Osteoblast (primary cell): ENCODE data around the gene C21orf58. TPM values are rescaled to one million over a fixed set of nuclear protein-coding genes. Genes with fewer than 3 reads are reported as not detected.

Experiments used
- DNase-seq: peaks from one replicate; pipeline ENCODE4 v3.0.0; 2011; ENCODE audit warnings: low spot score, mixed read lengths; ENCODE audit not compliant: insufficient read length; ENCODE audit errors: missing footprints
- H2AFZ ChIP-seq: 2 replicates; pipeline ENCODE4 v1.6.0; 2011; ENCODE audit warnings: mild to moderate bottlenecking, low read length
- H3K27ac ChIP-seq: 2 replicates; pipeline ENCODE4 v1.5.1; 2011; ENCODE audit warnings: mild to moderate bottlenecking, low read depth, low read length, moderate library complexity
- H3K27me3 ChIP-seq: 2 replicates; pipeline ENCODE4 v1.6.0; 2012; ENCODE audit warnings: mild to moderate bottlenecking, control low read depth, inconsistent platforms, low read length, moderate library complexity; ENCODE audit not compliant: insufficient read depth
- H3K36me3 ChIP-seq: 2 replicates; pipeline ENCODE4 v1.5.1; 2011; ENCODE audit warnings: mild to moderate bottlenecking, low read length, control low read depth, moderate library complexity; ENCODE audit not compliant: insufficient read depth
- H3K4me1 ChIP-seq: 2 replicates; pipeline ENCODE4 v1.5.1; 2011; ENCODE audit warnings: mild to moderate bottlenecking, low read length, control low read depth, moderate library complexity; ENCODE audit not compliant: insufficient read depth
- H3K4me2 ChIP-seq: 2 replicates; pipeline ENCODE4 v1.6.0; 2011; ENCODE audit warnings: mild to moderate bottlenecking, low read length; ENCODE audit not compliant: insufficient read depth
- H3K4me3 ChIP-seq: fragments of 200-600 bp; sonication (generic); 3 replicates; pipeline ENCODE4 v1.5.1; 2012; ENCODE audit warnings: mild to moderate bottlenecking, low read length, inconsistent platforms; ENCODE audit not compliant: insufficient read depth
- H3K79me2 ChIP-seq: 2 replicates; pipeline ENCODE4 v1.6.0; 2012; ENCODE audit warnings: mild to moderate bottlenecking, low read length, control low read depth, inconsistent platforms; ENCODE audit not compliant: insufficient read depth
- H3K9me3 ChIP-seq: 2 replicates; pipeline ENCODE4 v1.5.1; 2011; ENCODE audit warnings: low read depth, low read length, control low read depth
- H4K20me1 ChIP-seq: 2 replicates; pipeline ENCODE4 v1.6.0; 2012; ENCODE audit warnings: mild to moderate bottlenecking, low read length, control low read depth; ENCODE audit not compliant: insufficient read depth
- total RNA-seq: library from RNA; depleted of rRNA; stranded (reverse); fragments of >200 nt; gene quantifications from 2 replicates; pipeline ENCODE4 v1.2.3, GENCODE V29; 2012
- TF ChIP-seq, protein P1 (sequence below): IDR thresholded peaks from 2 replicates; pipeline ENCODE4 v1.5.1; 2011; ENCODE audit warnings: mild to moderate bottlenecking, low read depth, low read length, moderate library complexity; ENCODE audit errors: extremely low read depth

The C21orf58 gene
- total RNA-seq, 1 donor: 2.2 TPM

GRCh38 chr21:46318464-46318845 is 5.2 kb downstream of the C21orf58 start:
- H3K36me3 ChIP-seq: no peaks in the 10 kb centered on the region
- no peak overlapping the region for H3K4me3 ChIP-seq
- peaks cover 15% of the 10 kb centered on the region for H3K4me1 ChIP-seq

DNA sequence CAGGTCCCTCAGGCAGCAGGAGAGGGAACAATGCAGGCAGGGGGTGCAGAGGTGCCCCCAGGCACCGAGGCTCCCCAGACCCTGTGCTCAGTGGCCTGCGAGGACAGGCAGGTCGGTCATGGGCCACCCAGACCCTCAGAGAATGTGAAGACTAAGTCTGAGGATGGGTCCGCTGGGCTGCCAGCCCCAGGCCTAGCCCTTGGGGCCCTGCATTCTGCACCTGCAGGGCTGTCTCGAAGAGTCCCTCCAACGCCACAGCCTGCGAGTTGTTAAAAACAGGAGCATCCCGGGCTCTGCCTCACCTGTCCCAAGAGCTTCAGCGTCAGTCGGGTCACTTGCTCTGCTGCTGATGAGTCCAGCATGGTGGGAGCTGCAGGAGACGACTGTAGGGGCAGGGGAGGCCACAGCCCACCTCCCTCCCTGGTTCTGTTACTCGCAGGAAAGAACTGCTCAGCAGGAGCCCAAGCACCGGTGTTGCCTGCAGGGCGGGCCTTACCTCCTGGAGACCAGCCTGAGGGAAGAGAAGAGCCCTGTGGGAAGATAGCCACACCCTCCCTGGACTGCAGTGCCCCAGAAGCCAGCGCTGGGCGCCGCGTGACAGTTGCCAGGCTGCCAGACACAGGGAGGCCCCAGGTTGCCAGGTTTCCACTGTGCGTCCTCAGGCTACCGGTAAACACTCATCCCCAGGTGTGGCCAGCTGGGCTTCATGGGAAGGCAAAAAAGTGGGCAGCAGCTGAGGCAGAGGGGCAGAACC is 5.8 kb downstream of the C21orf58 start:
- no peaks in the 10 kb centered on the region for H3K36me3 ChIP-seq
- H3K4me3 ChIP-seq: no peak overlapping the region
- H2AFZ ChIP-seq: no peak overlapping the region
- no peaks in the 10 kb centered on the region for H3K27me3 ChIP-seq
- peaks cover 3% of the 10 kb centered on the region for H4K20me1 ChIP-seq
- H3K9me3 ChIP-seq: no peaks in the 10 kb centered on the region
- H3K79me2 ChIP-seq: peaks cover 27% of the 10 kb centered on the region
- DNase-seq: peak; percentile 57
- peaks cover 15% of the 10 kb centered on the region for H3K4me1 ChIP-seq
- no peak overlapping the region for H3K4me2 ChIP-seq
- TF ChIP-seq, protein P1, sequence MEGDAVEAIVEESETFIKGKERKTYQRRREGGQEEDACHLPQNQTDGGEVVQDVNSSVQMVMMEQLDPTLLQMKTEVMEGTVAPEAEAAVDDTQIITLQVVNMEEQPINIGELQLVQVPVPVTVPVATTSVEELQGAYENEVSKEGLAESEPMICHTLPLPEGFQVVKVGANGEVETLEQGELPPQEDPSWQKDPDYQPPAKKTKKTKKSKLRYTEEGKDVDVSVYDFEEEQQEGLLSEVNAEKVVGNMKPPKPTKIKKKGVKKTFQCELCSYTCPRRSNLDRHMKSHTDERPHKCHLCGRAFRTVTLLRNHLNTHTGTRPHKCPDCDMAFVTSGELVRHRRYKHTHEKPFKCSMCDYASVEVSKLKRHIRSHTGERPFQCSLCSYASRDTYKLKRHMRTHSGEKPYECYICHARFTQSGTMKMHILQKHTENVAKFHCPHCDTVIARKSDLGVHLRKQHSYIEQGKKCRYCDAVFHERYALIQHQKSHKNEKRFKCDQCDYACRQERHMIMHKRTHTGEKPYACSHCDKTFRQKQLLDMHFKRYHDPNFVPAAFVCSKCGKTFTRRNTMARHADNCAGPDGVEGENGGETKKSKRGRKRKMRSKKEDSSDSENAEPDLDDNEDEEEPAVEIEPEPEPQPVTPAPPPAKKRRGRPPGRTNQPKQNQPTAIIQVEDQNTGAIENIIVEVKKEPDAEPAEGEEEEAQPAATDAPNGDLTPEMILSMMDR: no peak
- H3K27ac ChIP-seq: no peak overlapping the region

More at GRCh38 chr21:46318464-46318845, 5.2 kb downstream of the C21orf58 start:
- Histone ChIP-seq H2AFZ (no peak overlapping the region), H3K27me3 (no peaks in the 10 kb centered on the region), H4K20me1 (peaks cover 3% of the 10 kb centered on the region), H3K79me2 (peaks cover 31% of the 10 kb centered on the region), H3K9me3 (no peaks in the 10 kb centered on the region), H3K4me2 (no peak overlapping the region), H3K27ac (no peak overlapping the region)
- DNase-seq: peak; percentile 61
- TF ChIP-seq, protein P1: no peak

- H3K27ac ChIP-seq: no peak overlapping the region
- H4K20me1 ChIP-seq: no peaks in the 10 kb centered on the region
- no peak overlapping the region for H3K4me2 ChIP-seq
- H3K27me3 ChIP-seq: no peaks in the 10 kb centered on the region
- H3K36me3 ChIP-seq: no peaks in the 10 kb centered on the region
- H3K4me1 ChIP-seq: peaks cover 7% of the 10 kb centered on the region
- H3K79me2 ChIP-seq: peaks cover 16% of the 10 kb centered on the region
- TF ChIP-seq, protein P1: no peak
- no peak overlapping the region for H3K4me3 ChIP-seq
- H3K9me3 ChIP-seq: no peaks in the 10 kb centered on the region
- peak; percentile 79 for DNase-seq
- H2AFZ ChIP-seq: no peak overlapping the region
Observed at GRCh38 chr21:46316708-46317324, 6.9 kb downstream of the C21orf58 start.

- TF ChIP-seq, protein P1: no peak
- Histone ChIP-seq H3K27ac (no peak overlapping the region), H3K4me1 (no peaks in the 10 kb centered on the region)
Observed at GRCh38 chr21:46314441-46315020, 9.1 kb downstream of the C21orf58 start.

More at GRCh38 chr21:46314441-46315020, 9.1 kb downstream of the C21orf58 start:
- Histone ChIP-seq H3K79me2 (peaks cover 2% of the 10 kb centered on the region), H3K27me3 (no peaks in the 10 kb centered on the region), H2AFZ (no peak overlapping the region), H3K36me3 (no peaks in the 10 kb centered on the region), H3K4me3 (no peak overlapping the region), H3K9me3 (no peaks in the 10 kb centered on the region), H3K4me2 (no peak overlapping the region), H4K20me1 (no peaks in the 10 kb centered on the region)
- peak; percentile 69 for DNase-seq
